Neural progenitor cell (in vitro differentiated cells): Measurements from ENCODE around the gene OR8K3.

Experiments
- EZH2phosphoT487 ChIP-seq: fragments of 200-600 bp; sonication (generic); IDR thresholded peaks from 2 replicates; pipeline ENCODE4 v1.6.1; 2017; ENCODE audit warnings: antibody characterized with exemption
- TF ChIP-seq, protein P1 (sequence below): fragments of 200-600 bp; sonication (generic); IDR thresholded peaks from 2 replicates; pipeline ENCODE4 v1.5.1; 2017; ENCODE audit warnings: antibody characterized with exemption, mild to moderate bottlenecking

DNA sequence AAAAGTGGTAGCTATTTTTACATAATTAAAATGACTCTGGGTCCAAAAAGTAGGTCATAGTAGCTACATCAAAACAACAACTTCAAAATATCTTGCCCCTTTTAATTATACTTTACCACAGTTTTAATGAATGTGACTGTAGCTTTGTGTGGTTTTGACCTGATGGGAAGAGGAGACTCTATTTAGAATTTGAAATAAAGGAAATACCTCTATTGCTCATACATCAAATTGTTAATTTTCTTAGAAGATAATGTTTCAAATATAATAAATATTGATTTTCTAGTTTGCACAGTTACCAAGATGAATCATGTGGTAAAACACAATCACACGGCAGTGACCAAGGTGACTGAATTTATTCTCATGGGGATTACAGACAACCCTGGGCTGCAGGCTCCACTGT is 30.8 kb downstream of the OR8K3 start, which contains the start of gene OR8K1:
- TF ChIP-seq, protein P1, sequence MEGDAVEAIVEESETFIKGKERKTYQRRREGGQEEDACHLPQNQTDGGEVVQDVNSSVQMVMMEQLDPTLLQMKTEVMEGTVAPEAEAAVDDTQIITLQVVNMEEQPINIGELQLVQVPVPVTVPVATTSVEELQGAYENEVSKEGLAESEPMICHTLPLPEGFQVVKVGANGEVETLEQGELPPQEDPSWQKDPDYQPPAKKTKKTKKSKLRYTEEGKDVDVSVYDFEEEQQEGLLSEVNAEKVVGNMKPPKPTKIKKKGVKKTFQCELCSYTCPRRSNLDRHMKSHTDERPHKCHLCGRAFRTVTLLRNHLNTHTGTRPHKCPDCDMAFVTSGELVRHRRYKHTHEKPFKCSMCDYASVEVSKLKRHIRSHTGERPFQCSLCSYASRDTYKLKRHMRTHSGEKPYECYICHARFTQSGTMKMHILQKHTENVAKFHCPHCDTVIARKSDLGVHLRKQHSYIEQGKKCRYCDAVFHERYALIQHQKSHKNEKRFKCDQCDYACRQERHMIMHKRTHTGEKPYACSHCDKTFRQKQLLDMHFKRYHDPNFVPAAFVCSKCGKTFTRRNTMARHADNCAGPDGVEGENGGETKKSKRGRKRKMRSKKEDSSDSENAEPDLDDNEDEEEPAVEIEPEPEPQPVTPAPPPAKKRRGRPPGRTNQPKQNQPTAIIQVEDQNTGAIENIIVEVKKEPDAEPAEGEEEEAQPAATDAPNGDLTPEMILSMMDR: no peak
- no peak for TF ChIP-seq EZH2phosphoT487
